ENCODE data around the gene MYH15.

Gene MYH15

GRCh38 chr3:108505811-108506210 lies 4.6 kb downstream of the MYH15 start:
- Histone ChIP-seq H3K36me3 (ENCODE audit: control insufficient read depth, insufficient read depth, low read length) (no peaks in the 10 kb centered on the region), H3K27ac (ENCODE audit: low read depth, low read length) (no peak overlapping the region), H3K4me3 (ENCODE audit: low read length) (no peak overlapping the region), H3K9ac (ENCODE audit: low read length) (no peak overlapping the region), H3K4me1 (ENCODE audit: control insufficient read depth, insufficient read depth, low read length) (no peaks in the 10 kb centered on the region), H3K27me3 (ENCODE audit: control insufficient read depth, insufficient read depth, low read length) (no peaks in the 10 kb centered on the region)

- no peak overlapping the region for H3K4me3 ChIP-seq (ENCODE audit: low read length)
Measured at GRCh38 chr3:108503722-108504121, 6.7 kb downstream of the MYH15 start.

GRCh38 chr3:108501535-108501934 lies 8.9 kb downstream of the MYH15 start:
- no peaks in the 10 kb centered on the region for H3K4me1 ChIP-seq (ENCODE audit: control insufficient read depth, insufficient read depth, low read length)
- H3K9ac ChIP-seq (ENCODE audit: low read length): no peak overlapping the region
- no peaks in the 10 kb centered on the region for H3K27me3 ChIP-seq (ENCODE audit: control insufficient read depth, insufficient read depth, low read length)
- no peak overlapping the region for H3K27ac ChIP-seq (ENCODE audit: low read depth, low read length)
- H3K36me3 ChIP-seq (ENCODE audit: control insufficient read depth, insufficient read depth, low read length): no peaks in the 10 kb centered on the region
- no peak overlapping the region for H3K4me3 ChIP-seq (ENCODE audit: low read length)

More at GRCh38 chr3:108503722-108504121, 6.7 kb downstream of the MYH15 start:
- H3K27me3 ChIP-seq (ENCODE audit: control insufficient read depth, insufficient read depth, low read length): no peaks in the 10 kb centered on the region
- no peaks in the 10 kb centered on the region for H3K4me1 ChIP-seq (ENCODE audit: control insufficient read depth, insufficient read depth, low read length)
- no peak overlapping the region for H3K9ac ChIP-seq (ENCODE audit: low read length)
- H3K36me3 ChIP-seq (ENCODE audit: control insufficient read depth, insufficient read depth, low read length): no peaks in the 10 kb centered on the region
- H3K27ac ChIP-seq (ENCODE audit: low read depth, low read length): no peak overlapping the region

GRCh38 chr3:108500728-108501127 lies 9.7 kb downstream of the MYH15 start:
- Histone ChIP-seq H3K4me1 (ENCODE audit: control insufficient read depth, insufficient read depth, low read length) (no peaks in the 10 kb centered on the region), H3K27me3 (ENCODE audit: control insufficient read depth, insufficient read depth, low read length) (no peaks in the 10 kb centered on the region), H3K9ac (ENCODE audit: low read length) (no peak overlapping the region), H3K27ac (ENCODE audit: low read depth, low read length) (no peak overlapping the region), H3K4me3 (ENCODE audit: low read length) (no peak overlapping the region), H3K36me3 (ENCODE audit: control insufficient read depth, insufficient read depth, low read length) (no peaks in the 10 kb centered on the region)

GRCh38 chr3:108497271-108497670 lies 13.1 kb downstream of the MYH15 start:
- H3K27ac ChIP-seq (ENCODE audit: low read depth, low read length): no peak overlapping the region
- H3K4me3 ChIP-seq (ENCODE audit: low read length): no peak overlapping the region

GRCh38 chr3:108495717-108496116 lies 14.7 kb downstream of the MYH15 start:
- H3K9ac ChIP-seq (ENCODE audit: low read length): no peak overlapping the region
- no peak overlapping the region for H3K27ac ChIP-seq (ENCODE audit: low read depth, low read length)
- H3K27me3 ChIP-seq (ENCODE audit: control insufficient read depth, insufficient read depth, low read length): no peaks in the 10 kb centered on the region
- no peaks in the 10 kb centered on the region for H3K36me3 ChIP-seq (ENCODE audit: control insufficient read depth, insufficient read depth, low read length)
- no peak overlapping the region for H3K4me3 ChIP-seq (ENCODE audit: low read length)
- no peaks in the 10 kb centered on the region for H3K4me1 ChIP-seq (ENCODE audit: control insufficient read depth, insufficient read depth, low read length)

More at GRCh38 chr3:108497271-108497670, 13.1 kb downstream of the MYH15 start:
- Histone ChIP-seq H3K36me3 (ENCODE audit: control insufficient read depth, insufficient read depth, low read length) (no peaks in the 10 kb centered on the region), H3K27me3 (ENCODE audit: control insufficient read depth, insufficient read depth, low read length) (no peaks in the 10 kb centered on the region), H3K4me1 (ENCODE audit: control insufficient read depth, insufficient read depth, low read length) (no peaks in the 10 kb centered on the region), H3K9ac (ENCODE audit: low read length) (no peak overlapping the region)

- Histone ChIP-seq H3K4me3 (ENCODE audit: low read length) (no peak overlapping the region), H3K36me3 (ENCODE audit: control insufficient read depth, insufficient read depth, low read length) (no peaks in the 10 kb centered on the region), H3K27ac (ENCODE audit: low read depth, low read length) (no peak overlapping the region), H3K4me1 (ENCODE audit: control insufficient read depth, insufficient read depth, low read length) (no peaks in the 10 kb centered on the region), H3K9ac (ENCODE audit: low read length) (no peak overlapping the region), H3K27me3 (ENCODE audit: control insufficient read depth, insufficient read depth, low read length) (no peaks in the 10 kb centered on the region)
Measured at GRCh38 chr3:108494906-108495531, 15.4 kb downstream of the MYH15 start.

GRCh38 chr3:108493862-108494261 lies 16.5 kb downstream of the MYH15 start:
- Histone ChIP-seq H3K27ac (ENCODE audit: low read depth, low read length) (no peak overlapping the region), H3K36me3 (ENCODE audit: control insufficient read depth, insufficient read depth, low read length) (no peaks in the 10 kb centered on the region), H3K9ac (ENCODE audit: low read length) (no peak overlapping the region), H3K4me1 (ENCODE audit: control insufficient read depth, insufficient read depth, low read length) (no peaks in the 10 kb centered on the region), H3K27me3 (ENCODE audit: control insufficient read depth, insufficient read depth, low read length) (no peaks in the 10 kb centered on the region), H3K4me3 (ENCODE audit: low read length) (no peak overlapping the region)

- Histone ChIP-seq H3K27me3 (ENCODE audit: control insufficient read depth, insufficient read depth, low read length) (no peaks in the 10 kb centered on the region), H3K9ac (ENCODE audit: low read length) (no peak overlapping the region), H3K4me3 (ENCODE audit: low read length) (no peak overlapping the region), H3K36me3 (ENCODE audit: control insufficient read depth, insufficient read depth, low read length) (no peaks in the 10 kb centered on the region), H3K4me1 (ENCODE audit: control insufficient read depth, insufficient read depth, low read length) (no peaks in the 10 kb centered on the region), H3K27ac (ENCODE audit: low read depth, low read length) (no peak overlapping the region)
Measured at GRCh38 chr3:108491456-108491855, 18.9 kb downstream of the MYH15 start.

- no peak overlapping the region for H3K27ac ChIP-seq (ENCODE audit: low read depth, low read length)
- H3K4me3 ChIP-seq (ENCODE audit: low read length): no peak overlapping the region
- H3K27me3 ChIP-seq (ENCODE audit: control insufficient read depth, insufficient read depth, low read length): no peaks in the 10 kb centered on the region
- no peaks in the 10 kb centered on the region for H3K36me3 ChIP-seq (ENCODE audit: control insufficient read depth, insufficient read depth, low read length)
- no peaks in the 10 kb centered on the region for H3K4me1 ChIP-seq (ENCODE audit: control insufficient read depth, insufficient read depth, low read length)
- H3K9ac ChIP-seq (ENCODE audit: low read length): no peak overlapping the region
Measured at GRCh38 chr3:108489776-108490175, 20.6 kb downstream of the MYH15 start.

- no peak overlapping the region for H3K27ac ChIP-seq (ENCODE audit: low read depth, low read length)
- no peaks in the 10 kb centered on the region for H3K4me1 ChIP-seq (ENCODE audit: control insufficient read depth, insufficient read depth, low read length)
- H3K9ac ChIP-seq (ENCODE audit: low read length): no peak overlapping the region
- H3K27me3 ChIP-seq (ENCODE audit: control insufficient read depth, insufficient read depth, low read length): no peaks in the 10 kb centered on the region
- no peak overlapping the region for H3K4me3 ChIP-seq (ENCODE audit: low read length)
- H3K36me3 ChIP-seq (ENCODE audit: control insufficient read depth, insufficient read depth, low read length): no peaks in the 10 kb centered on the region
Measured at GRCh38 chr3:108488631-108489030, 21.8 kb downstream of the MYH15 start.

- no peak overlapping the region for H3K9ac ChIP-seq (ENCODE audit: low read length)
- no peaks in the 10 kb centered on the region for H3K27me3 ChIP-seq (ENCODE audit: control insufficient read depth, insufficient read depth, low read length)
- H3K4me3 ChIP-seq (ENCODE audit: low read length): no peak overlapping the region
- no peaks in the 10 kb centered on the region for H3K4me1 ChIP-seq (ENCODE audit: control insufficient read depth, insufficient read depth, low read length)
- H3K36me3 ChIP-seq (ENCODE audit: control insufficient read depth, insufficient read depth, low read length): no peaks in the 10 kb centered on the region
- no peak overlapping the region for H3K27ac ChIP-seq (ENCODE audit: low read depth, low read length)
Measured at GRCh38 chr3:108487439-108487838, 23.0 kb downstream of the MYH15 start.

- H3K36me3 ChIP-seq (ENCODE audit: control insufficient read depth, insufficient read depth, low read length): no peaks in the 10 kb centered on the region
- H3K27me3 ChIP-seq (ENCODE audit: control insufficient read depth, insufficient read depth, low read length): no peaks in the 10 kb centered on the region
- no peaks in the 10 kb centered on the region for H3K4me1 ChIP-seq (ENCODE audit: control insufficient read depth, insufficient read depth, low read length)
- H3K4me3 ChIP-seq (ENCODE audit: low read length): no peak overlapping the region
- no peak overlapping the region for H3K9ac ChIP-seq (ENCODE audit: low read length)
- no peak overlapping the region for H3K27ac ChIP-seq (ENCODE audit: low read depth, low read length)
Measured at GRCh38 chr3:108486941-108487340, 23.5 kb downstream of the MYH15 start.

Data from rectal smooth muscle tissue (tissue), 1 donor.